Fibroblast of lung (primary cell): ENCODE measurements around the gene FLT3LG. TPM values are rescaled to one million over a fixed set of nuclear protein-coding genes. Genes with fewer than 3 reads are reported as not detected.

Source experiments
- DNase-seq, 2 donors: peaks; one replicate each; pipeline versions ENCODE4 v3.0.0 to v3.0.0-alpha.2; 2010; ENCODE audit warnings: low read depth in 2 of 2
- H2AFZ ChIP-seq: 2 replicates; pipeline ENCODE4 v1.5.1; 2012; ENCODE audit warnings: low read length, control low read depth, inconsistent platforms
- H3K27ac ChIP-seq: 2 replicates; pipeline ENCODE4 v1.5.1; 2011; ENCODE audit warnings: low read length, control low read depth; ENCODE audit not compliant: insufficient read depth
- H3K27me3 ChIP-seq: 2 replicates; pipeline ENCODE4 v1.5.1; 2011; ENCODE audit warnings: mild to moderate bottlenecking, low read length; ENCODE audit not compliant: control insufficient read depth, insufficient read depth
- H3K36me3 ChIP-seq: 2 replicates; pipeline ENCODE4 v1.5.1; 2011; ENCODE audit warnings: low read length; ENCODE audit not compliant: control insufficient read depth, insufficient read depth
- H3K4me1 ChIP-seq: 2 replicates; pipeline ENCODE4 v1.5.1; 2011; ENCODE audit warnings: low read length; ENCODE audit not compliant: control insufficient read depth, insufficient read depth; ENCODE audit errors: extremely low read depth
- H3K4me2 ChIP-seq: 2 replicates; pipeline ENCODE4 v1.5.1; 2011; ENCODE audit warnings: low read length, control low read depth; ENCODE audit not compliant: insufficient read depth; ENCODE audit errors: extremely low read depth
- H3K4me3 ChIP-seq, 4 experiments: fragments of 200-600 bp in 1 of 4; sonication (generic) in 1 of 4; replicated peaks in 1 of 4; 2 replicates each; pipeline ENCODE4 v1.5.1; 2011 to 2016; ENCODE audit warnings: low read length in 4 of 4, low read depth in 3 of 4, mild to moderate bottlenecking in 3 of 4, control low read depth in 2 of 4, inconsistent platforms in 1 of 4, mixed read lengths in 1 of 4; ENCODE audit not compliant: insufficient read depth in 1 of 4; ENCODE audit errors: control extremely low read depth in 1 of 4
- H3K79me2 ChIP-seq: 2 replicates; pipeline ENCODE4 v1.5.1; 2012; ENCODE audit warnings: mild to moderate bottlenecking, low read length, inconsistent platforms; ENCODE audit not compliant: control insufficient read depth, insufficient read depth
- H3K9ac ChIP-seq: 2 replicates; pipeline ENCODE4 v1.5.1; 2011; ENCODE audit warnings: mild to moderate bottlenecking, low read length, control low read depth; ENCODE audit not compliant: insufficient read depth
- H3K9me3 ChIP-seq: 2 replicates; pipeline ENCODE4 v1.5.1; 2012; ENCODE audit warnings: low read depth, low read length; ENCODE audit not compliant: control insufficient read depth, insufficient read depth
- H4K20me1 ChIP-seq: 2 replicates; pipeline ENCODE4 v1.5.1; 2011; ENCODE audit warnings: low read length; ENCODE audit not compliant: control insufficient read depth, insufficient read depth; ENCODE audit errors: extremely low read depth
- EZH2 ChIP-seq: IDR thresholded peaks from 2 replicates; pipeline ENCODE4 v1.5.1; 2012; ENCODE audit warnings: low read length, control low read depth, mild to moderate bottlenecking; ENCODE audit errors: missing control alignments
- polyA plus RNA-seq, 2 donors: library from polyadenylated mRNA; depleted of rRNA in 1 of 2; stranded (reverse) in 1 of 2; unstranded in 1 of 2; fragments of >200 nt; gene quantifications; 2 replicates each; pipeline ENCODE4 v1.2.1, GENCODE V29; 2011 to 2012; ENCODE audit warnings: missing spikeins in 1 of 2
- total RNA-seq: library from RNA; depleted of rRNA; stranded (reverse); fragments of >200 nt; gene quantifications from 2 replicates; pipeline ENCODE4 v1.2.1, GENCODE V29; 2014
- TF ChIP-seq, protein P1 (sequence below), 2 donors: IDR thresholded peaks in 1 of 2; conservative IDR thresholded peaks in 1 of 2; 1 replicate in 1 of 2; 2 replicates in 1 of 2; pipeline ENCODE4 v1.5.1; 2011 to 2012; ENCODE audit warnings: low read length in 2 of 2, control low read depth in 1 of 2, inconsistent platforms in 1 of 2, low read depth in 1 of 2, mild to moderate bottlenecking in 1 of 2

FLT3LG gene
- total and polyA plus RNA-seq, 2 donors (not counting 1 experiment from before 2014, with no cell fraction given) = 4.4 to 4.5 TPM

DNA sequence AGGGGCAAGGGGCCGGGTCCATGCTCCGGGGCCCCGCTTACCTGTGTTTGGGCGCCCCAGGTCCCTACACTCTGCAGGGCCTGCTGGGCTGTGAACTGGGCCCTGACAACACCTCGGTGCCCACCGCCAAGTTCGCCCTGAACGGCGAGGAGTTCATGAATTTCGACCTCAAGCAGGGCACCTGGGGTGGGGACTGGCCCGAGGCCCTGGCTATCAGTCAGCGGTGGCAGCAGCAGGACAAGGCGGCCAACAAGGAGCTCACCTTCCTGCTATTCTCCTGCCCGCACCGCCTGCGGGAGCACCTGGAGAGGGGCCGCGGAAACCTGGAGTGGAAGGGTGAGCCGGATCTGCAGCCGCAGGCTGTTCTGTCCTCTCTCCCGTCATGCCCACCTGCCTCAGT, 40.1 kb downstream of the FLT3LG start:
- Histone ChIP-seq H3K36me3 (no peaks in the 10 kb centered on the region), H3K4me3 (no peak overlapping the region), H4K20me1 (no peaks in the 10 kb centered on the region), H3K4me1 (peaks cover 5% of the 10 kb centered on the region), H3K9me3 (no peaks in the 10 kb centered on the region), H3K9ac (no peak overlapping the region), H3K27ac (no peak overlapping the region), H3K27me3 (no peaks in the 10 kb centered on the region), H3K79me2 (no peaks in the 10 kb centered on the region), H2AFZ (no peak overlapping the region), H3K4me2 (no peak overlapping the region)
- no peak for DNase-seq
- TF ChIP-seq, protein P1, sequence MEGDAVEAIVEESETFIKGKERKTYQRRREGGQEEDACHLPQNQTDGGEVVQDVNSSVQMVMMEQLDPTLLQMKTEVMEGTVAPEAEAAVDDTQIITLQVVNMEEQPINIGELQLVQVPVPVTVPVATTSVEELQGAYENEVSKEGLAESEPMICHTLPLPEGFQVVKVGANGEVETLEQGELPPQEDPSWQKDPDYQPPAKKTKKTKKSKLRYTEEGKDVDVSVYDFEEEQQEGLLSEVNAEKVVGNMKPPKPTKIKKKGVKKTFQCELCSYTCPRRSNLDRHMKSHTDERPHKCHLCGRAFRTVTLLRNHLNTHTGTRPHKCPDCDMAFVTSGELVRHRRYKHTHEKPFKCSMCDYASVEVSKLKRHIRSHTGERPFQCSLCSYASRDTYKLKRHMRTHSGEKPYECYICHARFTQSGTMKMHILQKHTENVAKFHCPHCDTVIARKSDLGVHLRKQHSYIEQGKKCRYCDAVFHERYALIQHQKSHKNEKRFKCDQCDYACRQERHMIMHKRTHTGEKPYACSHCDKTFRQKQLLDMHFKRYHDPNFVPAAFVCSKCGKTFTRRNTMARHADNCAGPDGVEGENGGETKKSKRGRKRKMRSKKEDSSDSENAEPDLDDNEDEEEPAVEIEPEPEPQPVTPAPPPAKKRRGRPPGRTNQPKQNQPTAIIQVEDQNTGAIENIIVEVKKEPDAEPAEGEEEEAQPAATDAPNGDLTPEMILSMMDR (conservative IDR thresholded peaks at IDR 0.05 in 1 of 2, IDR thresholded peaks at IDR 0.05 in 1 of 2; ENCODE audit: low read depth in 1 of 2, low read length in 2 of 2) = no peak
- TF ChIP-seq EZH2 = no peak

DNA sequence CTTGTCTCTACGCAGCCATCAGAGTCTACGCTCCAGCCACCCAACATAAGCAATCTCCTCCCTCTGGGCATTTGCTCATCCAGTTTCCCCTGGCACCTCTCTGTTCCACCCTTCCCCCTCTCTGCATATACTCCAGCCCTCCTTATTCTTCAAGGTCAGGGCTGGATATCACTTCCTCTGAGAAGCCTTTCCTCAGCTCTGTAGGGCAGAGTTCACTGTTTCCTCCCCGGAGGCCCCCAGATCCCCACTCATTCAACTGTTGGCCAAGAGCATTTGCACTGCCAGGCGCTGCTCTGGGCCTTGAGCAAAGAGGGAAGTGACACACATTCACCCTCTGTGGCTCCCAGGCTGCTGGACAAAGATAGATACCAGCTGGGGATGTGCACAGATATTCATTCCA, 41.8 kb downstream of the FLT3LG start:
- no peak overlapping the region for H3K27ac ChIP-seq
- no peaks in the 10 kb centered on the region for H3K36me3 ChIP-seq

DNA sequence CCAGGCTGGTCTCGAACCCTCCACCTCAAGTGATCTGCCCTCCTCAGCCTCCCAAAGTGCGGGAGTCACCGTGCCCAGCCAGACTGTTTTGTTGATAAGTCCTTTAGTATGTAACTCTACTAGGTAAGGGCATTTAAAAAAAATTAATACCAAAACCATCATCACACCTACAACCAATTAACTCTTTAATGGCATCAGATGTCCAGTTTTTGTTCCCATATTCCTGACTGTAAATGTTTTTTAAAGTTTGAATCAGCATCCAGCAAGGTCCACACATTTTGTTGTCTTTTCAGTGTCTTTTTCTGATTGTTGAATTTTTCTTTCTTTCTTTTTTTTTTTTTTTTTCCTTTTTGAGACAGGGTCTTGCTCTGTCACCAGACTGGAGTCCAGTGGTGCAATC, 44.0 kb downstream of the FLT3LG start:
- Histone ChIP-seq H3K79me2 (no peaks in the 10 kb centered on the region), H3K4me3 (no peak overlapping the region), H3K9ac (no peak overlapping the region), H3K4me2 (no peak overlapping the region), H4K20me1 (no peaks in the 10 kb centered on the region), H3K27me3 (no peaks in the 10 kb centered on the region), H2AFZ (no peak overlapping the region), H3K9me3 (no peaks in the 10 kb centered on the region), H3K36me3 (no peaks in the 10 kb centered on the region), H3K4me1 (no peaks in the 10 kb centered on the region), H3K27ac (no peak overlapping the region)
- no peak for DNase-seq
- TF ChIP-seq, protein P1 (conservative IDR thresholded peaks at IDR 0.05 in 1 of 2, IDR thresholded peaks at IDR 0.05 in 1 of 2; ENCODE audit: low read depth in 1 of 2, low read length in 2 of 2) = no peak

More for the DNA sequence above, 41.8 kb downstream of the FLT3LG start:
- TF ChIP-seq, protein P1 (conservative IDR thresholded peaks at IDR 0.05 in 1 of 2, IDR thresholded peaks at IDR 0.05 in 1 of 2; ENCODE audit: low read depth in 1 of 2, low read length in 2 of 2) = no peak
- no peak for TF ChIP-seq EZH2
- no peak overlapping the region for H3K4me3 ChIP-seq
- no peaks in the 10 kb centered on the region for H3K79me2 ChIP-seq
- H2AFZ ChIP-seq = no peak overlapping the region
- H3K4me1 ChIP-seq = peaks cover 5% of the 10 kb centered on the region
- DNase-seq = peak in 1 of 2 donors; percentile 41
- no peak overlapping the region for H3K9ac ChIP-seq
- no peaks in the 10 kb centered on the region for H4K20me1 ChIP-seq
- H3K9me3 ChIP-seq = no peaks in the 10 kb centered on the region
- no peak overlapping the region for H3K4me2 ChIP-seq
- no peaks in the 10 kb centered on the region for H3K27me3 ChIP-seq
